HG02759 (cell line): ENCODE data around the gene VPS41.

Experiments
- ATAC-seq: cut with Tn5 transposase; IDR thresholded peaks from one replicate; pipeline ENCODE4 v1.9.1; 2021; ENCODE audit warnings: mild to moderate bottlenecking, moderate library complexity; ENCODE audit not compliant: unreplicated experiment

The VPS41 gene

GRCh38 chr7:38677981-38678697 is 230.9 kb downstream of the VPS41 start:
- ATAC-seq = no peak

GRCh38 chr7:38675494-38676106 is 233.4 kb downstream of the VPS41 start:
- ATAC-seq = no peak

- ATAC-seq = no peak
Measured at GRCh38 chr7:38674513-38674912, 234.5 kb downstream of the VPS41 start.

- ATAC-seq = no peak
Measured at GRCh38 chr7:38673795-38674194, 235.2 kb downstream of the VPS41 start.
